AG04450 (cell line): ENCODE measurements around the gene ISG20. TPM values are rescaled to one million over a fixed set of nuclear protein-coding genes. Genes with fewer than 3 reads are reported as not detected.

ENCODE experiments used
- CTCF ChIA-PET: fragments of 300-600, 350-600 bp; formaldehyde crosslinking; extraction: SDS; loops from one replicate; lab custom pipeline; 2022; ENCODE audit warnings: antibody characterized with exemption, inconsistent platforms; lab: Charles Lee
- POLR2A ChIA-PET: fragments of 350-600 bp; formaldehyde crosslinking; extraction: SDS; loops from one replicate; lab custom pipeline; 2021; ENCODE audit warnings: antibody characterized with exemption, inconsistent platforms; lab: Yijun Ruan, JAX
- DNase-seq: peaks from one replicate; pipeline ENCODE4 v3.0.0-alpha.2; 2011; ENCODE audit warnings: low read depth, low spot score
- H3K27ac ChIP-seq: one replicate; pipeline ENCODE4 v1.5.1; 2012; ENCODE audit warnings: low read depth, low read length, control low read depth
- H3K27me3 ChIP-seq: one replicate; pipeline ENCODE4 v1.6.0; 2012; ENCODE audit warnings: low read length; ENCODE audit not compliant: control insufficient read depth, insufficient read depth
- H3K4me3 ChIP-seq: 2 replicates; pipeline ENCODE4 v1.5.1; 2011; ENCODE audit warnings: mild to moderate bottlenecking, low read depth, low read length, control low read depth
- H3K9me3 ChIP-seq: 2 replicates; pipeline ENCODE4 v1.5.1; 2012; ENCODE audit warnings: low read length; ENCODE audit not compliant: control insufficient read depth, insufficient read depth
- polyA plus RNA-seq: library from polyadenylated mRNA; depleted of rRNA; stranded (reverse); fragments of >200 nt; gene quantifications from 2 replicates; pipeline ENCODE4 v1.2.3, GENCODE V29; 2011
- TF ChIP-seq, protein P1 (sequence below): IDR thresholded peaks from 2 replicates; pipeline ENCODE4 v1.5.1; 2011; ENCODE audit warnings: low read depth, low read length, control low read depth, inconsistent platforms

The ISG20 gene
- polyA plus RNA-seq, 1 experiment = 5.2 TPM

DNA sequence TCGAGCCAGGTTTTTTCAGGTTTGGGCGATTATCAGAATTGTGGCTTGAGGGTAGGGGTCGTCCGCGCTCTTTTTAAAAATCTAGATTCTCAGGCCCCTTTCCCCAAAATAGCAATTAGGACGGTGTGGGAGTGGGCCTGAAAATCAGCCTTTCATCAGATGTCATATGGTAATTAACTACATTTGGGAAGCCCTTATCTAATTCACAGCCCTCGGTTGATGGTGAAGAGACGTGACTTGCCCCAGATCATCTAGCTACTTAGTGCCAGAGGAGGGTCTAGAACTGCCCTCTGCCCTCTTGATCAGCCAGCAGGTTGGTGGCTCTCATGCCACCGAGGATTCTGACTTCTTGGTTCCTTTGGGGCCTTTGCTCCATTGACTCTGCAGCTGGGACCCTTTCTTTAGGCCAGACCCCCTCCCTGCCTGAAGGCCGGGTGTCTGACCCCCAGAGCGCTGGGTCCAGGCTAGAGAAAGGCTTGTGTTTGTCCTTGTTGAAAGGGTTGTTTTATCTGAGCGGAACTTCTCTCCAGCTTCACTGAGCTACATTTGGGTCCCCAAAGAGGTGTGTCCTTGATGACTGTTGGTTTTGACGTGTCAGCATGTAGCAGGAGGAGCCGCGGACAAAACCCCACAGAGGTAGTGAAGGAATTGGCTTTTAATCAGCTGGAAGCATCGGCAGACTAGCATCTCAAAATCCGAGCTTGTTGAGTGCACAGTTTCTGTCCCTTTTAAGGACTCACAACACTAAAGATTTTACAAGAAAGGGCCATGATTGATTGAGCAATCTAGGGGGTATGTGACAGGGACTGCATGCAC is 16.8 kb upstream of the ISG20 start:
- TF ChIP-seq, protein P1, sequence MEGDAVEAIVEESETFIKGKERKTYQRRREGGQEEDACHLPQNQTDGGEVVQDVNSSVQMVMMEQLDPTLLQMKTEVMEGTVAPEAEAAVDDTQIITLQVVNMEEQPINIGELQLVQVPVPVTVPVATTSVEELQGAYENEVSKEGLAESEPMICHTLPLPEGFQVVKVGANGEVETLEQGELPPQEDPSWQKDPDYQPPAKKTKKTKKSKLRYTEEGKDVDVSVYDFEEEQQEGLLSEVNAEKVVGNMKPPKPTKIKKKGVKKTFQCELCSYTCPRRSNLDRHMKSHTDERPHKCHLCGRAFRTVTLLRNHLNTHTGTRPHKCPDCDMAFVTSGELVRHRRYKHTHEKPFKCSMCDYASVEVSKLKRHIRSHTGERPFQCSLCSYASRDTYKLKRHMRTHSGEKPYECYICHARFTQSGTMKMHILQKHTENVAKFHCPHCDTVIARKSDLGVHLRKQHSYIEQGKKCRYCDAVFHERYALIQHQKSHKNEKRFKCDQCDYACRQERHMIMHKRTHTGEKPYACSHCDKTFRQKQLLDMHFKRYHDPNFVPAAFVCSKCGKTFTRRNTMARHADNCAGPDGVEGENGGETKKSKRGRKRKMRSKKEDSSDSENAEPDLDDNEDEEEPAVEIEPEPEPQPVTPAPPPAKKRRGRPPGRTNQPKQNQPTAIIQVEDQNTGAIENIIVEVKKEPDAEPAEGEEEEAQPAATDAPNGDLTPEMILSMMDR = no peak
- ChIA-PET POLR2A (interaction anchor here (0.6 to 1.5 kb wide), 3 partner anchors 13 to 105 kb away, joined by 3 to 4 read pairs (median 4); no protein-coding TSS in a partner anchor), CTCF (interaction anchor here (0.7 to 1.2 kb wide), 3 partner anchors 77 to 153 kb away, joined by 3 to 5 read pairs (median 4); no protein-coding TSS in a partner anchor)
- H3K27ac ChIP-seq = peak overlapping the region; percentile 79
- H3K9me3 ChIP-seq = no peaks in the 10 kb centered on the region; the same call in 1 of the 2 replicates
- no peak for DNase-seq
- H3K27me3 ChIP-seq = no peaks in the 10 kb centered on the region
- H3K4me3 ChIP-seq = peak overlapping the region; percentile 94

DNA sequence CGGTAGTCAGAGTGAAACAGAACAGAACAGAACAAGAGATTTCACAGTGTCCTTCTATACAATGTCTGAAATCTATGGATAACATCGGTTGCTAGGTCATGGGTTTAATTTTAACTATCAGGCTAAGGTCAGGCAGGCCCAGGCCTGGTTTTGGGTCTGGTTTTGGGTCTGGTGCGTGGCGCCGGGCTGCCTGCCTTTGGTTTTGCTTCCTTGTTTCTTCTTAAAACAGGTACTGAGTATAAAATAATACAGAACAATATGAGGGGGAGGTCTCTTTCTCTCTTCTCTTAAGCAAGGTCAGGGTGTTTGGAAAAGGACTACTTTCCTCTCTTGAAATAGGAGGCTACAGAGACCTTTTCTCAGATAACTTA is 16.2 kb upstream of the ISG20 start:
- Histone ChIP-seq H3K9me3 (no peaks in the 10 kb centered on the region; the same call in 1 of the 2 replicates), H3K4me3 (peak overlapping the region; percentile 94), H3K27ac (peak overlapping the region; percentile 79), H3K27me3 (no peaks in the 10 kb centered on the region)
- ChIA-PET CTCF (interaction anchor here (0.8 kb wide), 1 partner anchor 77 kb away, joined by 3 read pairs; no protein-coding TSS in a partner anchor), POLR2A (interaction anchor here (0.6 to 1.5 kb wide), 2 partner anchors 12 to 106 kb away, joined by 4 read pairs; no protein-coding TSS in a partner anchor)
- no peak for DNase-seq
- TF ChIP-seq, protein P1 = no peak

DNA sequence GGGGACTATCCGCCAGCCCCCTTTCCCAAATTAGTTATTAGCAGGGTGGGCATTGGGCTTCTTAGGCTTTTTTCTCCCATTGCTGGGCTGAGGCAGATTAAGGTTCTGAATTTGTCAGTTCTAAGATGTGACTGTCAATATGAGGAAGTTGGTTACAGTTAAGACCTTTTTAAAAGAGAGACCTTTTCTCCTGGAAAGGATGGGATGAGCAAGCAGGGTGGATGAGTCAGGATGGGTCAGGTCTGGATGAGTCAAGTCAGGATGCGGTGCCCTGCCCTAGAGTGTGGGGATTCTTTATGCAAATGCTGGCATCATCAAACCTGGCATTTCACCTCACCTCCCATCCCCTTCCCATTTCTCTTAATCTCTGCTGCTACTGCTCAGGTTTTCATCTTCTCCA is 15.8 kb upstream of the ISG20 start:
- H3K27me3 ChIP-seq = no peaks in the 10 kb centered on the region
- peak overlapping the region; percentile 94 for H3K4me3 ChIP-seq
- TF ChIP-seq, protein P1 = no peak
- peak overlapping the region; percentile 75 for H3K27ac ChIP-seq
- H3K9me3 ChIP-seq = no peaks in the 10 kb centered on the region; the same call in 1 of the 2 replicates
- POLR2A ChIA-PET = interaction anchor here (2.5 kb wide), 1 partner anchor 15 kb away, joined by 18 read pairs; the partner anchor contains the start of gene ISG20
- CTCF ChIA-PET = interaction anchor here (2.0 to 2.1 kb wide), 2 partner anchors 8 to 211 kb away, joined by 5 to 17 read pairs; no protein-coding TSS in a partner anchor
- DNase-seq = peak; percentile 34

DNA sequence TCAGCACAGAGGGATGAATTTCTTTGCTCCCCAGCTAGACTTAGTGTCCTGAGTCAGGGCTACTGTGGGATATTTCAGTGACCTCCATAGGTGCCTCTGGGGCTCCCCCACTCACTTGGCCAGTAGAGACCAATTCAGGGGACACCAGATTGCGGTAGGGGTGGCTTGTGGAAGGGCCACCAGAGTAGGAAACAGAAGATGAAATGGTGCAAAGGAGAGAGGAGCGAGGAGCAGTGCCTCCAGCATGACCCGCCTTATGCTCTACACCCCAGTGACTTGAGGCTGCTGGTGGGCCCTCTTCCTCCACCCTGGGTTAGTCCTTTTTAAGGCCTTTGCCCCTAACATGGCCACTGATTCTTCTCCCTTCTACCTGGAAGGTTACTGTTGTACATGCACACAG is 15.2 kb upstream of the ISG20 start:
- Histone ChIP-seq H3K4me3 (peak overlapping the region; percentile 94), H3K27me3 (no peaks in the 10 kb centered on the region), H3K9me3 (no peaks in the 10 kb centered on the region; the same call in 1 of the 2 replicates), H3K27ac (peak overlapping the region; percentile 65)
- POLR2A ChIA-PET = interaction anchor here (2.5 kb wide), 1 partner anchor 15 kb away, joined by 18 read pairs; the partner anchor contains the start of gene ISG20
- TF ChIP-seq, protein P1 = no peak
- CTCF ChIA-PET = interaction anchor here (1.2 to 2.1 kb wide), 6 partner anchors 9 to 282 kb away, joined by 3 to 17 read pairs (median 5); no protein-coding TSS in a partner anchor
- DNase-seq = no peak
